GM19328 (cell line): ENCODE measurements around the gene E2F2.

Experiments used
- ATAC-seq: cut with Tn5 transposase; IDR thresholded peaks from one replicate; pipeline ENCODE4 v1.9.1; 2021; ENCODE audit warnings: mild to moderate bottlenecking, moderate library complexity; ENCODE audit not compliant: unreplicated experiment

The E2F2 gene

DNA sequence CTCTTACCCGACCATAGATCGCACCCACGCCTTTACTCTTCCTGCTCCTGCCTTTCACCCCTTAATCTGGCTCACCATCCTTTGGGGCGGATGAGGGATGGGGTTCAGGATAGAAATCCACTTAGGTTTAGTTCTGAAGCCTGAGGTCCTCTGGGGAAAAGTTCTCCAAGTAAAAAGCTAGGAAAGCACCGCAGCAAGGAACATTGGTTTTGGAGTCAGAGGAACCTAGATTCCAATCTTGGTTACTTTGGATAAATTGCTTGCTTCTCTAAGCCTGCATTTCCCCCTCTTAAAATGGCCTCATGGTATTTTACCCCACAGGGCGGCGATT lies 46.1 kb downstream of the E2F2 start:
- no peak for ATAC-seq

DNA sequence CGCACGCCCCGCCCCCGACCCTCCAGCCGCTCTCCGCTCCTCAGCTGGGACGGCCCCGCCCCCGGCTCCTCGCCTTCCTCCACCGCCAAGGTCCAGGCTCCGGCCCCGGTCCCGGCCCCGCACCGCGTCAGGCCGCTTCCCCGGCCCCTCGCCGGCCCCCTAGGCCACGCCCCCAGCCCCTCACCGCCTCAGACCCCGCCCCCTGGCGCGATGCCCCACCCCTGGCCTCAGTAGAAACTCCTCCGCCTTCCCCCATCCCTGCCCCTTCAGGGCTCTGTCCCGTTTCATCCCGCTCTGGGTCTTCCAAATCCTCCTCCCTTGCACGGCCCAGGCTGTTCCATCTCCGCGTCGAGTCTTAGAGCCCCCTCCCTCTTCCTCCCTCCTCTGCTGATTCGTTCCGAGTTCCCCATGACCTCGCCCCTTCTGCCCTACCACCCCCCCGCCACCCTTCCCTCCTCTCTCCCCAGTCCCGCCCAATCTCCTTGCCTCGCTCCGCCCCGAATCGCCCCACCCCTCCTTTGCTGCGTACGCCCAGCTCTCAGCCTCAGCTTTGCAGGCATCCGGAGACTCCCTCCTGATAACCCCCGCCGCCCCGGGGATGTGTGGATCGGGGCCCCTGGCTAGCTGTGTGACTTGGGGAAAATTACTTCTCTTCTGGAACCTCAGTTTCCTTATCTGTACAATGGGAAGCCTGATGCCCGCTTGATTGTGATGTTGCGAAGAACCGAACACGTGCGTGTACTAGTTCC lies 46.6 kb downstream of the E2F2 start:
- no peak for ATAC-seq

DNA sequence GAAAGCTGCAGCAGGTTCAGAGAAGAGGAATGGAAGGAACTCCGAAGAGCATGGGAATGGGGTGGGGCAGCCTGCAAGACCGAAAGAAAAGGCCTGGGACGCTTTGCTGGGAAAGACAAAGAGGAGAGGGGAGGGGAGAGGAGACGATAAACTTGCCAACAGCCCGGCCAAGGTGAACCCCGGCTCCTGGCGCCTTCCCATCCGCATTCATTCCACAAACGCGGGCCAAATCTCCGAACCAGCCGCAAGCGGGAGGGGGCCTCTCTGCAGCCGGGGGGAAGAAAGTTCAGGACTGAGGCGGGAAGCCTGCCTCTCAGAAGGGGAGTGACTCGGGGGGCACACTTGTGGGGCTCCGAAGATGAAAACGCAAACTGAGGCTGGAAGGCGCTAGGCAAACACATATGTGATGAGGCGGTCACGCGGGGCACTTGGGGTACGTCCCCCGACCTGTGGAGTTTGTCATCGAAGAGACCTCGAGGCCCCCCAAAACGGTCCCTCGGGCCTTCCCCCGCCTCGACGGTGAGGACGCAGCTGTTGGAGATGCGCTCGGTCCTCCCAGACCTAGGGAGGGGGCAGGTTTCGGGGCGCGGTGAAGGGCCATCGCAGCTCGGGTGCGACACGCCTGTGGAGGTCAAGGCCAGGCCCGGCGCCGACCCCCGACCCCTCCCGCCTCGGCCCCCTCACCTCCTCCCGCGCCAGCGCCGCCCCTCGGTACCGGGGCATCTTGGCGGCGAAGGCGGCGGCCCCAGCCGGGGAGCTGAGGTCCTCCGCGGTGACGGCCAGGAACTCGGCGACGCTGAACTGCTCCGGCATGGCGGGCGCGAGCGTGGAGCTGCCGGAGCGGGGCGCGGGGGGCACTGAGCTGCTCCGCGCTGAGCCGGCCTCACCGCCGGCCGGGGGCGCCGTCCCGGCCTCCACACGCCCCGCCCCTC lies 47.4 kb downstream of the E2F2 start, which contains the start of gene ASAP3:
Gene ASAP3, minus strand, starts transcription at position 859 of the 932 bp plus-strand sequence. Its CDS starts 46 bp downstream, at position 813.
- no peak for ATAC-seq

DNA sequence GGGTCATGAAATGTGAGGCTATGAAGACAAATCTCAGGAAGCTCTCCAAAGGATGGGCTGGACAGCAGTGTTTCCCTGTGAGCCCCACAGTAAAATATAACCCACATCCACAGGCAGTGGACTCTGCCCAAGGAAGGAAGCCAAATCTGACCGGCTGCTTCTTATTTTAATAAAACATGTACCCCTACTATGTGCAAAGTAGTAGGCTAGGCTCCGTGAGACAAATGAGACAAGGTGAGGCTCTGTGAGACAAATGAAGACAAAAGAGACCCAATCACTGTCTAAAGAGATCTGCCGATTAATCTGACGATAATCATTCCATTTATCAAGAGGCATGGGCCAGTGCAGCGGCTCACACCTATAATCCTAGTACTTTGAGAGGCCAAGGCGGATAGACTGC lies 49.1 kb downstream of the E2F2 start:
- ATAC-seq: no peak

DNA sequence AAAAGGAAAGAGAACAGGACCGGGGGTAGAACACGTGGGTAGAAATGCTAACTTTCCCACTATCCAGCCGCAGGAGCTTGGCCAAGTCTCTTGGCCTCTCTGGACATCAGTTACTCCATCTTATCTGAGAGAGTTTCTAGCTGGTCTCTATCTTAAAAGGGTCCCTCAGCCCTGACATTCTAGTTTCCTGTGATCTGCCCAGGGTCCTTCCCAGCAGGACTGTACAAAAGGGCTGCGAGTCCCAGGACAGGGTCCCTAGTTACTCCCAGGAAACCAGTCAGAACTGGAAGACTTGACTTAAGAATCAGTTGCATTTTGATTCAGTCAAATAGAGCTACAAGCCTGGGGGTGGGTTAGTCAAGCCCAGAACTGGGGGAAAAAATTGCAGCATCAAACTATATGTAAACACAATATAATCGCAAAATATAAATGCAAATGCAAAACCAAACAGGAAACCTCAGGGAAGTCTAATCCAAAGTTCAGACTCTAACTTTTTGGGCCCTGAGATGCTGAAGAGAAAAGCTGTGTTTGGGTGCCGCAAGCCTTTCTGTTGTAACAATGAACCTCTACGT lies 49.9 kb downstream of the E2F2 start:
- ATAC-seq: no peak

DNA sequence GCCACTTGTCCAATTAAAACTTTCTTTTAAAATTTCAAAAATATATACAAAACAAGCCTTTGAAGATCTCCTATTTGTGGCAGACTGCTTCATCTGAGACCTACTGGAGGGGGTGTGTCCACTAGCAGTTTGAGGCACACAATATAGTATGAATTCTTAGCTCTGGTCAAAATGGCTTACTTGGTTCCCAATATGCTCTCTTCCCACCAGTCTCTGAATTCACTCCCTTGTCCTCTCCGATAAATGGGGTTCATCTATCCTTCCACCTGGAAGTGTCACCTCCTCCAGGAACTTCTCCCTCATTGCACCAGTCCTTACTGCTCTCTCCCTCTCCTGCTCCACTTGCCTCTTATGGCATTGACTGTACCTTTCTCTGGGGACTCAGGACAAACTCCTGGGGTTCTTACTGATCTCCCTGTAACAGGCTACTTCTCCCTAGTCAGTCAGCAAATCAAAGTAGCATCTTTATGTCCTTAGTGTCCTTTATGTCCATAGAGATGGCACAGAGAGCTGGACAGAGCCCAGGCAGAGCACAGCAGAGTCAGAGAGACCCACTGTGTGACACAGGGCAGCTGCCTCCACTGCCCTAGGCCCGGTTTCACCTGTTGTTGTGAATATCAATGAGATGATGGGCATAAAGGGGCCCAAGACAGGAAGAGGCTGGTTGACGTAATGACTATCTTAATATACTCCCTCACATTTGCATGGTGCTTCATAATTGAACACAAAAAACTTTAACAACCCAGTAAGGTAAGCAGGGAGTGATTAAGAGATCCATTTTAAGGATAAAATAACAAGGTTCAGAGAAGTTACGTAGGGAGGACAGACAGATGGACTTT lies 50.6 kb downstream of the E2F2 start:
- ATAC-seq: no peak

DNA sequence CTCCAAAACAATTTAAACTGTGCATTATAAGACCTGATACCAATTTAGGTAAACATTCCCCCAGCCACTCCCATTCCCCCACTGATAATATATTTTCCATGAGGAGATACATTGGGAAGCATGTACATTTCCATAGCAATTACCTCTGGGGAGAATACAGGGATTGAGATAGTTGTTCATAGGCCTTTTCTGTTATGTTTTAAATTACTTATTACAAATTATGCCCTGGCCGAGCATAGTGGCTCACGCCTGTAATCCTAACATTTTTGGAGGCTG lies 51.4 kb downstream of the E2F2 start:
- ATAC-seq: no peak

DNA sequence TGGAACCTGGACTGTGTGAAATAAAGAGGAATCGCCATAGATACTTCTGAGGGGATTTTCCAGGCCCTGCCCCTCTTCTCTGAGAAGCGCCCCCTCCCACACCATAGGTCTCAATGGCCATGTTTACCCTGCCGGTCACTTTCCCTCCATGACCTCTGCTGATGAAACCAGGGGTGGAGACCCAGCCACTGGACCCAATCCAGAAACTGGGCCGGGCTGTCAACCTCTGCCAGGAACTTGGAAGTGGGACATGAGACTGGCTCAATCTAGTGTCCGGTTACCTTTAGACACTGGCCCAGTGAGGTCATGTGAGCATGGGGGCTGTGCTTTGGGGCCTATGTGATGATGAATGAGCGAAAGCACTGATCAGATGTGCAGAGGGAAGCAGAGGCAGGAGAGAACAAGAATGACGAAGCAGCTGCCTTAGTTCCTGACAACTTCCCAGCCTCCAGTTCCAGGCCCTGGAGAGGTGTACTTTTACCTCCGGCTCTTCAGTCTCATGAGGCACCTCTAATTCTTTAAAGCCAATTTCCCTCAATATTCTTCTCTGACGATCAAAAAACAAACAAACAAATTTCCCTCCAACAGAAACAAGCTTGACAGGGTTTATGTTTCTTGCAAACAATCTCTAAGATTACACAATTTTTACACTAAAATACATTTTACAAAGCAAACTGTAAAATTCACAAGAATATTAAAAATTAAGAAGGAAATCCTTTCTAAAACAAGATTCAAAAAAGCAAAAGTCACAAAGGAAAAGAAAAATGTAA lies 52.0 kb downstream of the E2F2 start:
- no peak for ATAC-seq

DNA sequence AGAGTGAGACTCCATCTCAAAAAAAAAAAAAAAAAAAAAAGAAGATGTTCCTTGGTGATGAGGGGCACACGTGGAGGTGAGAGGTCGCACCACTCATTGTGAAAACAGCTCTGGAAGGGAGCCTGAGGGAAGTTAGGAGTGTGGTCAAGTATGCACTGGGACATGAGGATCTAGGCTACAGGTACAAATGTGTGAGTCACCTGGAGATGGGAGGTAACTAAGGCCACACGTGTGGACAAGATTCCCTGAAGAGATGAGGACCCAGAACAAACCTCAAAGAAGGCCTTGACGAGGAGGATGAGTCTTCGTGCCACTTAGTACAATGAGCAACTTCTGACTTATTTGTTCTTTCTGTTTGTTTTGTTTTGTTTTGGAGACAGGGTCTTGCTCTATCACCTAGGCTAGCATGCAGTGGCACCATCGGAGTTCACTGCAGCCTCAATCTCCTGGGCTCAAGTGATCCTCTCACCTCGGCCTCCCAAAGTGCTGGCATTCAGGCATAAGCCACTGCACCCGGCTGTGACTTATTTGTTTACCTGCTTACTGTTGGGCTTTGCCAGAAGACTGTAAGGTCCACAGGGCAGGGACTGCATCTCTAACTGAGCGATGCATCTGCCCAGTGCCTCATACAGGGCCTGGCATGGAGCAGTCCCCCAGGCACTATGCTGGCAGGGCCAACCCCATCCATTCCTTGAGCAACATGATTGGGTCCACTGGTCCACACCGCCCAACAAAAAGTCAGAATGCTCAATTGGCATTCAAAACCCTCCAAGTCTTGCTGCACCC lies 53.5 kb downstream of the E2F2 start:
- ATAC-seq: no peak

DNA sequence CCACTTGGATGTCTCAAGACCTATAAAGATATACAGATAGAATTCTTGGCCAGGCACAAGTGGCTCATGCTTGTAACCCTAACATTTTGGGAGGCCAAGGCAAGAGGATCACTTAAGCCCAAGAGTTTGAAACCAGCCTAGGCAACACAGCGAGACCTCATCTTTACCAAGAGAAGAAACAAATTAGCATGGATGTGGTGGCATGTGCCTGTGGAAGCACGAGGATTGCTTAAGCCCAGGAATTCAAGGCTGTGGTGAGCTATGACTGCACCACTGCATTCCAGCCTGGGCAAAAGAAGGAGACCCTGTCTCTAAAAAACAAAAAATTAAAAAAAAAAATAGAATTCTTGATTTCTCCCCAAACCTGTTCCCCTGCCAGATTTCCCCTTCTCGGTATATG lies 55.4 kb downstream of the E2F2 start:
- ATAC-seq: no peak

DNA sequence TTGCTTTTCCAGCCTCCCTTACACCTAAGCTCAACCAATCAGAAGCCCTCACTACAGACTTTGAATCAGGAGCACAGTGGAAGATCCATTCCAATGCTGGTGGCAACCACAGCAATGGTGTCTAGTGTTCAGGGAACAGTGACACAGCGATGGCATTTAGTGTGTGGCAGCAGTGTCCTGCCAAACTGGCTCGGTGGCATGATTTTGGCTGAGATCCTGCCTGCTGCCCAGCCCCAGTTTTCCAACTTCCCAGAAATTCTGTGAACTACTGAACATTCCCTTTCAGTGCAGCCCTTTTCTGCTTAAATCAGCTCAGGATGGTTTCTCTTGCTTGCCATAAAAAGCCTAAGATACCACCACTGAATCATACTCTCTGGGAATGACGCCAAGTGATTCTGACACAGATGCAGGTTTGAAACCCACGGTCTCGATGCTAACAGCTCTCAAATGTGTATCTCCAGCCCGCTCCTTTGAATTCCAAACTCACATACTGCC lies 55.9 kb downstream of the E2F2 start:
- no peak for ATAC-seq

DNA sequence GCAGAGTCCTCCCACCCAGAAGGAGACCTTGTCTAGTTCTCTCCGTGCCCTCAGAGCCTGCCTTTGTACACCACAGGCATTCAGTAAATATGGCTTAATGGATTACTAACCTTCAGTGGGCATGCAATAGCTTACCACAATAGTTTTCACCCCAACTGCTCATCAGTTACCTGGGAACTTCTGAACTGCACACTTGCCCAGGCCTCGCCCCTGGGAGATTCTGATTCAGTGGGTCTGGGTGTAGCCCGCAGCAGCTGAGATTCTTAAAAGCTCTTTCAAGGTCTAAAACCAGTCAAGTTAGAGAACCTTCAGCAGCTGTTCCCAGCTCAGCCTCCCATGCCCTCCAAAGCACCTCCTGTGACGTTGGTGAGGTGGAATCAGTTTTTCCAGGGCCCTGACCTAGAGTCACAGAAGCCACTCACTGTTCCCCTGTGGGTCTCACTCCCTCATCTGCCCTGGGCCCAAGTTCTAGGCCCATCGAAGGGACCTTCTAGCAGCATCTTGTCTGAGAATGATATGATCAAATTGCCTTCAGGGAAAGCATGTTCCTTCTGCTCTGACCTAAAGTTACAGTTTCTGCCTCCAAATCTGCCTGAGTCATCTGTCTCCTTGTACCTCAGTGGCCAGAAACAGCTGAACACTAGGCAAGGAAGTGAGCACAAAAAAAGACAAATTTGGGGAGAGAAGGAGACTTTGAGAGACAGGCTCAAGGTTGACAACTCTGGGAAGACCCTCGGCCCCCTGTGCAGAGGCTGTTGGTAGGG lies 57.8 kb downstream of the E2F2 start:
- no peak for ATAC-seq

DNA sequence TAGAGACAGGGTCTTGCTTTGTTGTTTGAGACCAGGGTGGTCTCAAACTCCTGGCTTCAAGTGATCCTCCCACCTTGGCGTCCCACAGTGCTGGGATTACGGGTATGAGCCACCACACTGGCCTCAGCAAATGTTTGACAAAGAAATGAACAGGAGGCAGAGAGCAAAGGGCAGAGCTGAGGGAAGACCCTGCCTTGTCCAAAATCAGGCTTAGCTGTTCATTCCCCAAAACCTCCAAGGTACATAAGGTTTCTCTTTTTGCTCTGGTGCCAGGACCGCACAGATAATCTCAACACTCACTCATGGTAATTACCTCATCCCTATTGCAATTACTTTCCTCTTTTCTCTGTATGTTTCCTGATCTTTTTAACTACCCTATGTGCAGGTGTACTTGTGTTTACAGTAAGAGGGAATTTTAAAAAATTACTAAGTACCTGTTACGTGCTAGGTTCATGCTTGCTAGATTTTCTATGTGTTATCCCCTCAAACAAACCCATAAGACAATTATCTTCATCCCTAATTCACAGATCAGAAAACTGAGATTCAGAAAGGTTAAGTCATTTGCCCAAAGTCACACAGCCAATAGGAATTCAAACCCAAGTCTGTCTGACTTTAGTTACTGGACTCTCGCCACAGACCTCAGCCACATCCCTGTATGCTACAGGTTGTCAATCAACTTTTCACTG lies 58.5 kb downstream of the E2F2 start:
- ATAC-seq: no peak

DNA sequence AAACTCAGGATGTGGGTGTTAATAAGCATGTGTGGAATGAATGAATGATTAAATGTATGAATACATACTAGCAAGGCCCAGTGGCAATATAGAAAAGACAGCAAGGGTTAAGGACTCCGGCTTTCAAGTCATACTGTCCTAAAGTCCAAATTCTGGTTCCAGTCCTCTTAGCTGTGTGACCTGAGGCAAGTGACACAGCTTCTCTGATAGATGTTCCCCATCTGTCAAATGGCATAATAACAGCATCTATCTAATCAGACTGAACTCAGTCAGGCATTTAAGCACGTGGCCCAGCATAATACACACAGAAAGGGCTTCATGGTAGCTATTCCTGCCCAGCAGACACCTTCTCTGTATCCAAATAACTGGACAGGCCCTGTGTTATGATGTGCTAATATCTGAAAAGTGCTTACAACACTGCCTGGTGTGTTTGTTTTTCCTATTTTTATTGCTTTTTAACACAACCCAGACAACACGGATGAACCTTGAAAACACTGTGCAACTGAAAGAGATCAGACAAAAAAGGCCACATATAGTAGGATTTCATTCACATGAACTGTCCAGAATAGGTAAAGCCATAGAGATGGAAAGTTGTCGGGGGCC lies 59.5 kb downstream of the E2F2 start:
- no peak for ATAC-seq

DNA sequence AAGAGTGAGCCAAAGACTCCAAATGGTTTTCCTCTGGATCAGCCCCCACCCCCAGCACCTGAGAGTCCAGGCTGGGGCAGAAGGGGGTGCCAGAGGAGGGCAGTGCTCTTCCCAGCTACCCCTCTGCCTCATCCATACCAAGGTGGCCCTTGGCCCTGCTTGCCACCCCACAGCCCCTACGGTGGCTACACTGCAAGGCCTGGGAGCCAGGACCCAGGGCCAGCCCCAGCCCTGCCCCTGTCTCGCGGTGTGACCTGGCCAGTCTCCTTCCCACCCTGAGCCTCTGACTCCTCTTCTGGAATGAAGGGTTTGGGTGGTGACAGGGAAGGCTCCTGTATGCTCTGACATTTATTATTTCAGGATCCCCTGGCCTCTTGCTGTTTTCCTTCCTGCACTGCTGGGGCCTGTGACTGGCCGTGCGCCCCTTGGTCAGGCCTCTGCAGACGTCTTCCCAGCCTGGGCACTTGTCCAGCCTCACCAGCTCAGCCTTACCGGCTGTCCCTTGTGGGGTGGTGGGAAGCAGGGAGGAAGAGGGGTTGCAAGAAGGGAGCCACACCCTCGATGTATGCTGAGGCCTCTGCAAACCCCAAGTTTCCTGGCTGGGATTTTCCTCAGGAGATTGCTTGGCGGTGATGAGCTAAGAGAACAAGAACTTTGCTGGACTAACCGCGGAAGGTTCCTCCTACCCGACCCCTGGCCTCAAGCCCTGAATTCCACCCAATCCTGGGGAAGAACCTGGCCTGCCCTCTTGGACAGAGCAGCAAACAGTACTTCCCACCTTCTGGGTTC lies 60.6 kb downstream of the E2F2 start:
- no peak for ATAC-seq

DNA sequence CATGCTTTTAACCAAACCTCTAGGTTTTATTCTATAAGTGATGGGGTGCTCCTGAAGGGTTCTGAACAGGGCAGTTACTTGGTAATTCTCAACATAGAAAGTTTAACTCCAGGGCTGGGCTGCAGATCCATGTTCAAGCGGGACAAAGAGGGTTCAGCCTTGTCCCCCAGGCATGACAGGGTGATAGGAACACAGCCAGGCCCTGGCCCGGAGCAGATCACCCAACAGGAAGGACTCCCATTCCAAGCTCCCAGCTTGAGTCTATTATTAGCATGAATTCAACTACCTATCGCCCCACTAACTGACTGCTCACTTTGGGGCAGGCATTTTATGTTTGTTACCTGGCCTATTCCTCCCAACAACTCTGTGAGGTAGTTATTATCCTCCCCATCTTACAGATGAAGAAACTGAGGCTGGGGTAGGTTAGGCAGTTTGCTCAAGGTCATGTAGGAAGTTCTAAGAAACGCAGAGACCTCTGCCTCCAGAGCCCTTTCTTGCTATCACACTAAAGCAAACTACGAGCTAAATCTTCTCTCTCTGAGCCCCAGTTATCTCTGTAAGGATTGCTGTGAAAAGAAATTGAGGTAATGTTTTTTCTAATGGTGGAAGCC lies 61.6 kb downstream of the E2F2 start:
- ATAC-seq: no peak
